Epithelial cell of esophagus (primary cell): ENCODE data around the gene C5.
A peak's percentile ranks its signal among the peaks of the same experiment; 100 is the strongest.

Source experiments
- DNase-seq: peaks from one replicate; pipeline ENCODE4 v3.0.0; 2010; ENCODE audit warnings: low read depth
- H3K4me3 ChIP-seq: 2 replicates; pipeline ENCODE4 v1.5.1; 2011; ENCODE audit warnings: mild to moderate bottlenecking, low read length, control low read depth
- TF ChIP-seq, protein P1 (sequence below): IDR thresholded peaks from 2 replicates; pipeline ENCODE4 v1.5.1; 2011; ENCODE audit warnings: low read depth, mild to moderate bottlenecking, low read length, control low read depth, inconsistent platforms; ENCODE audit not compliant: insufficient read depth; ENCODE audit errors: missing control alignments

C5 gene

DNA sequence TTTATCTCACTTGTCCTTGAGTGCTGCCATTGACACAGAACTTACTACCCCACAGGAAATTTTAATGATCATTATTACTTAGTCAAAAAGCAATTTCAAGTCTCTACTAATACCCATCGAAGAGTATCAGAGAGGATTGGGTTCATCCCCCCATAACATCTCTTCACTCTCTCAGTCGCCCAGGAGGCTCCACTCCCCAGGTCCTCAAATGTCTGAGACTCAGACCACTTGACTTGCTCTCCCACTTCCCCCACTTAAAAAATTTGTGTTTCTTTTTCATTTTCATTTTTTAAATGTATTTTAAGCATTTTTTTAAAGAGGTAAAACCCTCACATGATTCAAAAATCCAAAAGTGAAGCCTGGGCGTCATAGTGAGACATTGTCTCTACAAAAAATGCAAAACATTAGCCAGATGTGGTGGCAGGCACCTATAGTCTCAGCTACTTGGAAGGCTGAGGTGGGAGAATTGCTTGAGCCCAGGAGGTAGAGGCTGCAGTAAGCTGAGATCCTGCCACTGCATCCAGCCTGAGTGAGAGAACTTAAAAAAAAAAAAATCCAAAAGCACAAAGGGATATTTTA, 66.7 kb downstream of the C5 start:
- TF ChIP-seq, protein P1, sequence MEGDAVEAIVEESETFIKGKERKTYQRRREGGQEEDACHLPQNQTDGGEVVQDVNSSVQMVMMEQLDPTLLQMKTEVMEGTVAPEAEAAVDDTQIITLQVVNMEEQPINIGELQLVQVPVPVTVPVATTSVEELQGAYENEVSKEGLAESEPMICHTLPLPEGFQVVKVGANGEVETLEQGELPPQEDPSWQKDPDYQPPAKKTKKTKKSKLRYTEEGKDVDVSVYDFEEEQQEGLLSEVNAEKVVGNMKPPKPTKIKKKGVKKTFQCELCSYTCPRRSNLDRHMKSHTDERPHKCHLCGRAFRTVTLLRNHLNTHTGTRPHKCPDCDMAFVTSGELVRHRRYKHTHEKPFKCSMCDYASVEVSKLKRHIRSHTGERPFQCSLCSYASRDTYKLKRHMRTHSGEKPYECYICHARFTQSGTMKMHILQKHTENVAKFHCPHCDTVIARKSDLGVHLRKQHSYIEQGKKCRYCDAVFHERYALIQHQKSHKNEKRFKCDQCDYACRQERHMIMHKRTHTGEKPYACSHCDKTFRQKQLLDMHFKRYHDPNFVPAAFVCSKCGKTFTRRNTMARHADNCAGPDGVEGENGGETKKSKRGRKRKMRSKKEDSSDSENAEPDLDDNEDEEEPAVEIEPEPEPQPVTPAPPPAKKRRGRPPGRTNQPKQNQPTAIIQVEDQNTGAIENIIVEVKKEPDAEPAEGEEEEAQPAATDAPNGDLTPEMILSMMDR: no peak
- DNase-seq: no peak
- H3K4me3 ChIP-seq: no peak overlapping the region

- TF ChIP-seq, protein P1: no peak
These were observed 67.2 kb downstream of the C5 start for GRCh38 chr9:120982836-120983235.

GRCh38 chr9:120980951-120981350, 69.1 kb downstream of the C5 start:
- TF ChIP-seq, protein P1: no peak
- no peak overlapping the region for H3K4me3 ChIP-seq
- no peak for DNase-seq

More at GRCh38 chr9:120982836-120983235, 67.2 kb downstream of the C5 start:
- no peak for DNase-seq
- no peak overlapping the region for H3K4me3 ChIP-seq

DNA sequence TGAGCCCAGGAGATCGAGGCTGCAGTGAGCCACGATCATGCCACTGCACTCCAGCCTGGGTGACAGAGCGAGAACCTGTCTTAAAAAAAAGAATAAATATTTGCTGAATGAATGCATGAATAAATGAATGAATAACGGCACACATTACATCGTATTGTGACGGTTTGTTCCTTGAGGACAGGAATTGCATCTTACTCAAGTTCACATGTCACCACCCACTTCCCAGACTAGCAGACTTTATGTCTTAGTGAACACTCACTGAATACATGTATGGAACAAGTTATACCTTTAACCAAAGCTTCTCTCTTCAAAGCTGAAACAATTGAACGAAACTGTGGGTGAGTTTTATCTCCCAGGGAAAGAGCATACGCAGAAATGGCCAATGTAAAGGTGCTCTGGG, 70.3 kb downstream of the C5 start:
- TF ChIP-seq, protein P1: no peak
- DNase-seq: no peak
- no peak overlapping the region for H3K4me3 ChIP-seq

DNA sequence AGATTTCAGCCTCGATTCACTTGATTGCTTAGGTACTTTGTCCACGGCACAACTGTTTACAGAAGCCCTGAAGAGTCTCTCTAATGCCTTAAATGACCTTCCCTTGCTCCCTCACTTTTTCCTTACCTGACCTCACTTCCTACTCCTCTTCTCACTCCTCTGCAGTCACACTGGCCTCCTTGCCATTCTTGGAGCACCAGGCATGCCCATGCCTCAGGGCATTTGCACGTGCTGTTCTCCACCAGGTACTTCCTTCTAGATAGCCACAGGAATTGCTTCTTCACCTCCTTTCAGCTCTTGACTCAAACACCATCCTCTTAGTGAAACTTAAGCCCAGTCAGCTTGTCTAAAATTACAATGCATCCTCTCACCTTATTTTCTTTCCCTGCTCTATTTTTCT, 71.1 kb downstream of the C5 start:
- peak; percentile 22 for DNase-seq
- TF ChIP-seq, protein P1: no peak
- H3K4me3 ChIP-seq: no peak overlapping the region

- no peak overlapping the region for H3K4me3 ChIP-seq
- TF ChIP-seq, protein P1: no peak
- DNase-seq: no peak
These were observed 72.8 kb downstream of the C5 start for GRCh38 chr9:120977321-120977720.

DNA sequence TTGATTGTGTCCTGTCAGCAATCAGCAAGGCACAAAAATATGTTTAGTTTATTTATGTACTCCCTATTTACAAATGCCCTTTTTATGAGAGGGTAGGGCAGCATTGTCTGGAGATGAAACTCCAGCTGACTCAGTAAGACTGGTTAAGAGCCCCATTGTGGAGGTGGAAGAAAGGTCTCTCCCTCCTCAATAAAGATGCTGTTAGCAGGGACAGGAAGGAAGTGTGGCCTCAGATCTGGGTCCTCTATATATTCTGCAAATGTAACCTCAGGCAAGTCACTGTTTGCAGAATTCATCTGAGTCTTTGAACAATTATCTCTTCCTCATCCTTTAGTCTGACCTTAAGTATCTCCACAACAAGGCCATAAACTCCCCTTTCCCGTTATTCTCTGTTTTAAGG, 75.2 kb downstream of the C5 start:
- no peak overlapping the region for H3K4me3 ChIP-seq
- DNase-seq: no peak
- TF ChIP-seq, protein P1: no peak
